HG03558 (cell line): ENCODE measurements around the gene SOD2.
"Not testable (repeated sequence)": the region's sequence is repeated elsewhere in the genome, so short reads cannot be mapped to it uniquely, and the experiment has no call there.

ENCODE experiments used
- ATAC-seq: cut with Tn5 transposase; IDR thresholded peaks from one replicate; pipeline ENCODE4 v1.9.1; 2021; ENCODE audit warnings: moderate number of reproducible peaks; ENCODE audit not compliant: unreplicated experiment; ENCODE audit errors: extremely low read depth

The SOD2 gene

GRCh38 chr6:159716247-159717096, 23.4 kb upstream of the SOD2 start:
- ATAC-seq = no peak

- ATAC-seq = no peak
Observed at GRCh38 chr6:159715605-159716004, 22.6 kb upstream of the SOD2 start.

DNA sequence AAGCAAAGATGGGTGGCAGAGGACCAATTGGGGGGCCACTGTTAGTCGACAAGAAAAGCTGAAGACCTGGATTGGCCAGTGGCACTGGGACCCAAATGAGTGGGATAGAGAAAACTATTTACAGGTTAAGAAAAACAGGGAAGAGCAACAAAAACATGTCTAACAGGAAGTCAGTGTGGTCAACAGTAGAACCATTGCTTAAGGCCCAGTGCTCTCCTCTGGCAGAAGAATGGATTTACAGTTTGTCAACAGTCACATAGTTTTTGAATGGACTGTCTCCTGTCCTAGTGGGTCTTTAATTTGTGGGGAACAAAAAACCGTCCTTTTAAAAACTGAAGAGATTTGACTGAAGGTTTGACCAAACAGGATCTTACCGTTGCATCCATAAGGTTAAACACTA, 22.1 kb upstream of the SOD2 start:
- ATAC-seq = no peak

- ATAC-seq = no peak
Observed at GRCh38 chr6:159714404-159714803, 21.4 kb upstream of the SOD2 start.

GRCh38 chr6:159713984-159714383, 20.9 kb upstream of the SOD2 start:
- ATAC-seq = no peak

- not testable (repeated sequence) for ATAC-seq
Observed at GRCh38 chr6:159712389-159712788, 19.3 kb upstream of the SOD2 start.

DNA sequence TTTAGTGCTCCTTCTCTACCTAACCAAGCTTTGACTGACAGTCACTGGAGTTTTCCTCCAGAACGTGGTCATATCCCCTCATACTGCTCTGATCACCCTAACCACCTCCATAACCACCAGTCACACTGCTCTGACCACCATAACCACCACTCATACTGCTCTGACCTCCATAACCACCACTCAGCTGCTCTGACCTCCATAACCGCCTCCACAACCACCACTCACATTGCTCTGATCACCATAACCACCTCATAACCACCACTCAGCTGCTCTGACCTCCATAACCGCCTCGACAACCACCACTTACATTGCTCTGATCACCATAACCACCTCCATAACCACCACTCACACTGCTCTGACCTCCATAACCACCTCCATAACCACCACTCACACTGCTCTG, 17.6 kb upstream of the SOD2 start:
- ATAC-seq = not testable (repeated sequence)

DNA sequence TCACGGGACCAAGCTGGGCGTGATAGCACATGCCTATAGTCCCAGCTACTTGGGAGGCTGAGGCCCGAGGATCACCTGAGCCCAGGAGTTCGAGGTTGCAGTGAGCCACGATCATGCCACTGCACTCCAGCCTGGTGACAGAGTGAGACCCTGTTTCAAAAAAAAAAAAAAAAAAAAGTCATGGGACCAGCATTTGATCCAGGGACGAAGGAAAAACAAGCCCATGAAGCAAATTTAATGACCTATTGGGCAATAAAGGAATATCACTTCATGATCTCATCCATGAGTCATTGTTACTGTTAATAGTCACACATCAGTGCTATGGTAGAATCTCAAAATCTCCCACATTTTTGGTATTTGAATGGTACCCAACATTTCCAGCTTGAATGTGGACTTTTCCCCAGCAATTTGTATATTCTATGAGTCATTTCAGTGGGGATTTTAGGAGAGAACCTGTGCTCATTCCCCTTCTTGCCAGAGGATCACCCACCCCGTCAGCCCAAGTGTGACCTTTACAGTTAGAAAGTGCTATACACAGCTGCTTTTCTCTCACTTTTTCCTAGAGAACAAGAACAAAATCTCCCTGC, 8.5 kb upstream of the SOD2 start:
- ATAC-seq = no peak

DNA sequence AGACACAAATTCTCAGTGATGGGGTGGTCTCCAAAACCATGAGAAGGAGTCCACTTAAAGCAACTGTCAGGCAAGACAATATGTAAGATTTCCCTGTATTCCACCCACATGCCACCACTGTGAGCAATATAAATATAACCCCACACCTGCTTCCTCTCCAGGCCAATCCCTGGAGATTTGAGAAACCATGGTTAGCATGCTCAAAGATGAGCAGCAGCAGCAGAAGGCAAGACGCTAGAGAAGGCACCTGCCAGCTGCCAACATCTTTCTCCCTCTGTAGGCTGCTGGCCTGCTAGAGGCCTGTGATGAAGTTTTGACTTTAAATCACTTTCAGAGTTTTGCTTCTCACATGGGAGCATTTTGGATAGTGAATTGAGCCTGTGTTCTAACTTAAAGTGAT, 7.9 kb upstream of the SOD2 start:
- no peak for ATAC-seq

- no peak for ATAC-seq
Observed at GRCh38 chr6:159695984-159696383, 2.9 kb upstream of the SOD2 start.

GRCh38 chr6:159693894-159694545, 979 bp upstream of the SOD2 start:
- ATAC-seq = no peak

GRCh38 chr6:159692303-159693127, 526 bp downstream of the SOD2 start:
- ATAC-seq = peak; percentile 9

GRCh38 chr6:159691963-159692287, 1.1 kb downstream of the SOD2 start:
- no peak for ATAC-seq

- ATAC-seq = no peak
Observed at GRCh38 chr6:159691133-159691962, 1.7 kb downstream of the SOD2 start.

DNA sequence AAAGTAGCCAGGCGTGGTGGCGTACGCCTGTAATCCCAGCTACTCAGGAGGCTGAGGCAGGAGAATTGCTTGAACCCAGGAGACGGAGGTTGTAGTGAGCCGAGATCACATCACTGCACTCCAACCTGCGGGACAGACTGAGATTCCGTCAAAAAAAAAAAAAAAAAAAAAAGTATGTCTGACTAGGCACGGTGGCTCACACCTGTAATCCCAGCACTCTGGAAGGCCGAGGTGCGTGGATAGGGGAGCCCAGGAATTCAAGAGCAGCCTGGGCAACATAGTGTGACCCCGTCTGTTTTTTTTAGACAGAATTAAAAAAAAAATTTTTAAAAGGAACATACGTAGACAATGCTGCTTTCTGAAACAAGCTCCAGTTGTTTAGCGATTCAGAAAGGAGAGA, 2.9 kb downstream of the SOD2 start:
- not testable (repeated sequence) for ATAC-seq

DNA sequence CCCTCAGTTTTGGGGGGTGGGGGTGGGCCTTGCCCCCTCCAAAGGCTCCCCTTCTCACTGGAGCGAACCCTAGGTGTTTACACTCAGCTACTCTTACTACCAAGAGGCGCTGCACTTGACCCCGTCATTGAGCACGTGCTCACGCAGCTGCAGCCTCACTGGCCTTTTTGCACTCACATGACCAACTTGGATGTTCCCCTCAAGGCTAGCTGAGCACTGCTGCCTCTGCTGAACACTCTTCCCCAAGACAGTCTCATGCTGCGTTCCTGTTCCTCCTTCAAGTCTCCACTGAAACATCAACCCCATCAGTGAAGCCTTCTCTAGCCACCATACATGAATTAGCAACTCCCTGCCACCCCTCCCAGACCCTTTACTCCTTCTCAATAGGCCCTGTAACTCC, 4.0 kb downstream of the SOD2 start:
- no peak for ATAC-seq

DNA sequence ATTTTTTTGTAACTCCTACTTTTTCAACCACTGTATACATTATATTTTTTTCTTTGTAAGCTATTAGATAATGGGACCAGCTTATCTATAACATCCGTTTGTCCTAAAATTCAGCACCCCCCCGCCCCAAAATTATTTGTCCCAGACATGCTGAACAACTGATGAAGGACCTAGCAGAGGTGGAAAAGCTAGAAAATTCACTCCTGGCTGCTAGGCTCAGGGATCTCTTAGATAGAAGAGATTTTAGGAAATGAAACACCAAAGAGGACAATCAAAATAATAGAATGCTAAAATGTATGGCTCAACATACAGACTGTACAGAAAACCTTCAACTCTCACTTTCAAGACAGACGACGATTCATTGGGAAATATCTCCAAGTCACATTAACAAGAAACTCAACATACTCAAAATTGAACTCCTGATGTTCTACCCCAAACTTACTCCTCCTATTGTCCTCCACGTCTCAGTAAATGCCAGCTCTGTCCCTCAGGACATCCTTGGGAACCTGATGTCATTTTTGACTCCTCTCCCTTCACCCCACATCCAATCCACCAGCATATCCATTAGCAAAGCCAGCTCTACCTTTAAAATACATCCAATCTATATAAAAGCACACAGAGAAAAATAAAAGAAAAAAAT, 4.7 kb downstream of the SOD2 start:
- ATAC-seq = no peak

GRCh38 chr6:159687341-159687740, 5.7 kb downstream of the SOD2 start:
- ATAC-seq = no peak

- no peak for ATAC-seq
Observed at GRCh38 chr6:159686703-159687102, 6.3 kb downstream of the SOD2 start.
